HG02610 (cell line): Measurements from ENCODE around the gene VENTX.
"Not testable (repeated sequence)": the region's sequence is repeated elsewhere in the genome, so short reads cannot be mapped to it uniquely, and the experiment has no call there.

ENCODE experiments used
- ATAC-seq: cut with Tn5 transposase; IDR thresholded peaks from one replicate; pipeline ENCODE4 v1.9.1; 2021; ENCODE audit warnings: mild to moderate bottlenecking, moderate library complexity; ENCODE audit not compliant: unreplicated experiment

VENTX gene

GRCh38 chr10:133214468-133215410 lies 22.9 kb upstream of the VENTX start:
- ATAC-seq: no peak

- ATAC-seq: no peak
Observed at GRCh38 chr10:133215586-133215985, 22.1 kb upstream of the VENTX start.

DNA sequence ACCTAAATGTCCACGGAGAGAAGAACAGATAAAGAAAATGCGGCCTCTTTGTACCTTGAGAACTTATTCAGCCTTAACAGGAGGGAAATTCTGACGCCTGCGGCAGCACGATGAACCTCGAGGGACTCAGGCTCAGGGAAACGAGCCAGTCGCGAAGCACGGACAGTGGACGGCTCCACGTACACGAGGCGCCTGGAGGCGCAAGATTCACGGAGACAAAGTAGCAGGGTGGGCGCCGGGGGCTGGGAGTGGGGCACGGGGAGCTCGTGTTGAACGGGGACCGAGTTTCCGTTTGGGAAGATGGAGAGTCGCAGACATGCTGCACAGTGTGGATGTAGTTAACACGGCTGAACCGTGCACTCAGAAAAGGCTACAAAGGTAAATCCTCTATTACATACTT lies 20.9 kb upstream of the VENTX start:
- ATAC-seq: no peak

DNA sequence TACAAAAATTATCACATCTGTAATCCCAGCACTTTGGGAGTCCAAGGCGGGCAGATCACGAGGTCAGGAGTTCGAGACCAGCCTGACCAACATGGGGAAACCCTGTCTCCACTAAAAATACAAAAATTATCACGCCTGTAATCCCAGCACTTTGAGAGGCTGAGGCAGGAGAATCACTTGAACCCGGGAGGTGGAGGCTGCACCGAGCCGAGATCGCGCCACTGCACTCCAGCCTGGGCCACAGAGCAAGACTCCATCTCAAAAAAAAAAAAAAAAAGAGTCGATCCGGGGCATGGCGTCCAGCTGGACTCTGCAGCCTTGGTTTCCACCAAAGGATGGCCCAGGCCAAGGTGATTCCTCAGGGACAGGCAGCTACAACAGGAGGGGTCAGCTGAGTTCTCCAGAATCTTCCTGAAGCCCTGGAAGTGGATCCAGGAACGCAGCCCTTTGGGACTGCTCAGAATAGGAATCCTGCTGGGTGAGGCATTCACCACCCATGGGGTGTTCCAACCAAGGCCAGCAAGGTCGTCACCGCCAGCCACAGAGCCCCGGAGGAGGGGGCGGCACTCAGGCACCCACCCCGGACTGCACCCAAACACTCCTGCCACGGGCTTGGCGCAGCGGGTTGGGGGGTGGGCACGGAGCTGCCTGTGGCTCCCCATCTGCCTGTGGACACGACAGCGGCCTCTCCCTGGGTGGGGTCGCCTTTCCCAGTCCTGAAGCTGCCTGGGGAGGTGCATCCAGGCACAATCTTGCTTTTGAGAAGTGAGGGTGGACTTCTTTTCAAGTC lies 19.7 kb upstream of the VENTX start:
- no peak for ATAC-seq

DNA sequence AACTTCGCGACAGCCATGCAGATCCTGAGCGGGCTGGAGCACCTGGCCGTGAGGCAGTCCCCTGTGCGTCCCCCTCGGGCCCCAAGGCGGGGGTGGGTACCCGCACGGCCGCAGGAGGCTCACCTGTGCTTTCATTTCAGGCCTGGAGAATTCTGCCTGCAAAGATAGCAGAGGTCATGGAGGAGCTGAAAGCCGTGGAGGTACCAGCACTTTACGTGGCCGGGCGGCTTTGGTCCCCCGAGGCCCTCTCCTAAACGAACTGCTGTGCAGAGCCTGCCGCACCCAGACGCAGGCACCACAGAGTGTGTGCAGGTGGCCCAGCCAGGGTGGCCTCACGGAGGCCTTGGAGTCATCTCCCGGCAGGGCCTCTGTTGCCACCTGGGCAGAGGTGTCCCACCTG lies 18.8 kb upstream of the VENTX start:
- no peak for ATAC-seq

DNA sequence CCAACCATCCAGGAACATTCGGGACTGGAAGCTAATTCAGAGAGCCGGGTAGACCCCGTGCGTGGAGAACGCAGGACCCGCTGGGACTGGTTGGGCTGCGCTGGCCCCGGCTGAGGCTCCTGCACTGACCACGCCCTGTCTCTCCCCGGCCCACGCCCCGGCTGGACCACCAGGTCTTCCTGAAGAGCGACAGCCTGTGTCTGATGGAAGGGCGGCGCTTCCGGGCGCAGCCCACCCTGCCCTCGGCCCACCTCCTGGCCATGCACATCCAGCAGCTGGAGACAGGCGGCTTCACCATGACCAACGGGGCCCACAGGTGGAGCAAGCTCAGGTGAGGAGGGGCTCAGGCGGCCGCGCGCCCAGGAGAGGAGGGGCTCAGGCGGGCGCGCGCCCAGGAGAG lies 17.9 kb upstream of the VENTX start:
- ATAC-seq: no peak

DNA sequence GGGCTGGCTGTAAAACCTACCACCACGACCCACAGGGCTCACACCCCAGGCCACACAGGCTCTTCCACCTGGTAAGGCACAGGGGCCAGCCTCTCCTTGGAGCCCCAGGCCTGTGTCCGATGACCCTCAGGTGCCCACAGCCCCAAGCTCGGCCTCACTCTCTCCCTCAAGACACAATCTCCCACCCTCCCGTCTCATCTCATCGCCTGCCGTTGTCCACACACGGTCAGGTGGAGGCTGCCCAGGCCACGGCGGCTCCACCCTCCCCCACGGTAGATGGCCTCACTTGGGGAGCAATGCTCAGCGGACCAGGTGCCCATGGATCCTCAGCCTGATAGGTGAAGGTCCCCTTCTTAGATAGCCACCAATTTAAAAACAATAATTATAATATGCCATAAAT lies 16.3 kb upstream of the VENTX start:
- ATAC-seq: no peak

DNA sequence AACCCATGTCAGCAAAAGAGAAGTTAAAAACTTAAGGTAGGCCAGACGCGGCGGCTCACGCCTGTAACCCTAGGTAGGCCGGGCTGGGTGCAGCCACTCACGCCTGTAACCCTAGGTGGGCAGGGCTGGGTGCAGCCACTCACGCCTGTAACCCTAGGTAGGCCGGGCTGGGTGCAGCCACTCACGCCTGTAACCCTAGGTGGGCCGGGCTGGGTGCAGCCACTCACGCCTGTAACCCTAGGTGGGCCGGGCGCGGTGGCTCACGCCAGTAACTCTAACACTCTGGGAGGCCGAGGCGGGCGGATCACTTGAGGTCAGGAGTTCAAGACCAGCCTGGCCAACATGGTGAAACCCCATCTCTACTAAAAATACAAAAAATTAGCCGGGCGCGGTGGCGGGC lies 15.9 kb upstream of the VENTX start:
- not testable (repeated sequence) for ATAC-seq

DNA sequence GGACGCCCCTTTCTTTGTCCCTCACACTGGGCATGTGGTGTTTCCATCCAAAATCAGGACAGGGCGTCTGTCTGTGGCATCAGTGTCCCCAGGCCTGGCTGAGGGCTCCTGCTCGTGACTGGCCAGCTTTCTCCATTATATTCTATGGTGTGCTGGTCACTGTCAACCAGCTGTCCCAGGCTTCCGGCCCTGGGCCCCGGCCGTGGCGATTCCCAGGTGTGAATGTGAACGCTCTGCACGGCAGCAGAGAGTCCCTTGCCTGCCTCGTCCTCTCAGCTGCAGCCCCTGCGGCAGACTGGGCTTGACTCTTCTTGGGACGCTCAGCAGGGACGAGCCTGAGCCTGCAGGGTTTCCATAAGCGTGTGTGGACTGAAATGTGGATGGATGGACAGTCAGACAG lies 13.6 kb upstream of the VENTX start:
- no peak for ATAC-seq

GRCh38 chr10:133224756-133225372 lies 12.8 kb upstream of the VENTX start:
- no peak for ATAC-seq

GRCh38 chr10:133225707-133226191 lies 11.9 kb upstream of the VENTX start:
- no peak for ATAC-seq

DNA sequence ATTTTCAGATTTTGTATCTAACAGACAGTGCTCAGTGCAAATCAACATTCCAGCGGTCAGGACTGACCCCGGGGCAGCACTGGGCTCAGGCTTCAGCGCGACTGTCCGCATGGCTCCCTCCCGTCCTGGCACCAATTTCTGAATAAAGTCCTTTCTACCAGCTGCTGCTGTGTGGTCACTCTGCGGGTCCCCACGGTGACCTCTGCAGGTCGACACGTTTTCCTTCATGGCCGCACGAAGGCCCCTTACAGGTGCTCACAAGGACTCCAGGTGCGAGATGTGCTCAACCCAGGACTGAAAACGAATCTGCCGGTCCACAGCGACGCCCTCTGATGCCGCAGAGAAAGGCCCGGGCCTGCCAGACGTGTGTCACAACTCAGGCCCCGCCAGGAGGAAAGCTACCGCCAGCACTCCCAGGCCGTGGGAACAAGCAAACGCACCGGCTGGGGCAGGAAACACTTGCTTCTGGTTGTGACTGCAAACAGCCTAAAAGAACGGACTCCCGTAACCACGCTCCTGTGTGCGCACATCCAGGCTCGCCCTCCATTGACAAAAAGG lies 11.3 kb upstream of the VENTX start:
- no peak for ATAC-seq

DNA sequence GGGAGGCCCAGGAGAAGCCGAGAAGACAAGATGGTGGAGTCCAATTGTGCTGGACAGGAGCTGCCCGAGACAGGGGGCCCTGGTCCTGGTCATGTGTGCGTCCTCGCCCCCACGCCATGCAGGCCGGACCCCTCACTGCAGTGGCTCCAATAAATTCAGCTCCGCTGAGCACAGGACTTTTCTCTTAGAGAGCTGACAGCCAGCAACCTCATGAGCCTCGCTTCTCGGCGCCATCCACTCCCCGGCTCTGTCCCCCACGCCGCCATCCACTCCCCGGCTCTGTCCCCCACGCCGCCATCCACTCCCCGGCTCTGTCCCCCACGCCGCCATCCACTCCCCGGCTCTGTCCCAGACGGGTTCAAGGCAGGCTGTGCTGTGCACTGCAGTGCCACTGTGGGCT lies 10.4 kb upstream of the VENTX start:
- ATAC-seq: no peak

GRCh38 chr10:133229265-133230043 lies 8.2 kb upstream of the VENTX start:
- ATAC-seq: no peak

DNA sequence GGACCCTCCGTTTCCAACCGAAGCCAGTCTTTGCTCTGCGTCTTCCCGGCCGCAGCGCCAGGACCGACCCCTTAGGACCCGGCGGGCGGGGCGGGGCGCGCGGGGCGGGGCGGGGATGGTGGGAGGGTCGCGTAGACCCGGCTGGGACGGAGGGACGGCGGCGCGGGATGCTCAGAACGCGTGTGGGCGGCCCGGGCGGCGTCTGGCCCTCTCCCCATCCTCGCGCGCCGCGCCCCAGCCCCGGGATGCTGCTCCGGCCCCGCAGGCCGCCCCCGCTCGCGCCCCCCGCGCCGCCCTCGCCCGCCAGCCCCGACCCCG lies 7.7 kb upstream of the VENTX start, which contains the start of gene UTF1:
TSS of gene UTF1 (plus strand) at position 174 of the 318 bp plus-strand sequence. CDS start at position 246, 72 bp downstream.
- no peak for ATAC-seq

DNA sequence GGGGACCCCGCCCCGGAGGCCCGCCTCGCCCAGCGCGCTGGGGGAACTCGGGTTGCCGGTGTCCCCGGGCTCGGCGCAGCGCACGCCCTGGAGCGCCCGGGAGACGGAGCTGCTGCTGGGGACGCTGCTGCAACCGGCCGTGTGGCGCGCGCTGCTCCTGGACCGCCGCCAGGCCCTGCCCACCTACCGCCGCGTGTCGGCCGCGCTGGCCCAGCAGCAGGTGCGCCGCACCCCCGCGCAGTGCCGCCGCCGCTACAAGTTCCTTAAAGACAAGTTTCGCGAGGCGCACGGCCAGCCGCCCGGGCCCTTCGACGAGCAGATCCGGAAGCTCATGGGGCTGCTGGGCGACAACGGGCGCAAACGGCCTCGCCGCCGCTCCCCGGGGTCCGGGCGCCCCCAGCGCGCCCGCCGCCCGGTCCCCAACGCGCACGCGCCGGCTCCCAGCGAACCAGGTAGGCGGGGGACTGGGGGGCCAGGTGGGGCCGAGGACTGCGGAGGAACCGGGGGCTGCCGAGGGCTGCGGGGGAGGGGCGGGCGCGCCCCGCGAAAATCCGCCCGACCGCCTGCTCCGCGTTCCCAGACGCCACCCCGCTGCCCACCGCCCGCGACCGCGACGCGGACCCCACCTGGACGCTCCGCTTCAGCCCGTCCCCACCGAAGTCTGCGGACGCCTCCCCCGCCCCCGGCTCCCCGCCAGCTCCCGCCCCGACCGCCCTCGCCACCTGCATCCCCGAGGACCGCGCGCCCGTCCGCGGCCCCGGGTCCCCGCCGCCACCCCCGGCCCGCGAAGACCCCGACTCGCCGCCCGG lies 7.1 kb upstream of the VENTX start:
- ATAC-seq: no peak

DNA sequence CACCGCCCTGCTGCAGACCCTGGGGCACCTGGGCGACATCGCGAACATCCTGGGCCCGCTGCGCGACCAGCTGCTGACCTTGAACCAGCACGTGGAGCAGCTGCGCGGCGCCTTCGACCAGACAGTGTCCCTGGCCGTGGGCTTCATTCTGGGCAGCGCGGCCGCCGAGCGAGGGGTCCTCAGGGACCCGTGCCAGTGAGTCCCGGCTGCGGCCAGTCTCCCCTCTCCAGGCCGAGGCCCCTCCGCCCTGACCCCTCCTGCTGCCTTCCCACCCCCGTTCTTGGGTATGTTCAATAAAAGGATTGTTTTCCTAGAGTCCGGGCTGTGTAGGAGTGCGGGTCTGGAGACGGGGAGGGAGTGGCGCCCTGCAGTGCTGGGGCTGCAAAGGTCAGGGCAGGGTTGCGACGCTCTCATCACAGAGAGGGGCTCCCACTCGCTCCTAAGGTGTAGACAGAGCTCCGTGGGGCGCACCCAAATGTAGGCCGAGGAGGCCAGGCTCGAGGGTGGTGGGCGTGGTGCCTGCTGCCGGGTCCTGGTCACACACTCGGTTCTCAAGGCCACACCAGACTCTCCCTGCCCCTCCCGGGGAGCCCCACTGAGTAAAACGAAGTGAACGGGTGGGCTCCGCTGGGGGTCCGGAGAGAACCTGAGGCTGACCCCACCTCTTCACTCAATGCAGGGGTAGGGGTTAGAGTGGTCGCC lies 6.3 kb upstream of the VENTX start:
- no peak for ATAC-seq

GRCh38 chr10:133231946-133232574 lies 5.6 kb upstream of the VENTX start:
- no peak for ATAC-seq
